Thyroid gland (tissue), 4 donors: ENCODE data around the gene MS4A6A.
"Not testable (repeated sequence)": the region's sequence is repeated elsewhere in the genome, so short reads cannot be mapped to it uniquely, and the experiment has no call there.

Experiments used
- POLR2A ChIP-seq, 2 donors: fragments of 450-650 bp; IDR thresholded peaks; one replicate each; pipeline ENCODE4 v1.6.1; 2017; ENCODE audit warnings: antibody characterized with exemption in 2 of 2, mild to moderate bottlenecking in 2 of 2, moderate library complexity in 1 of 2
- TF ChIP-seq, protein P1 (sequence below), 6 experiments: fragments of 200-600 bp in 3 of 6; fragments of 450-650 bp in 3 of 6; sonication (generic) in 3 of 6; IDR thresholded peaks; one replicate each; pipeline ENCODE4 v1.5.1; 2016 to 2019; ENCODE audit warnings: antibody characterized with exemption in 6 of 6, mild to moderate bottlenecking in 2 of 6, inconsistent platforms in 1 of 6, moderate library complexity in 1 of 6

DNA sequence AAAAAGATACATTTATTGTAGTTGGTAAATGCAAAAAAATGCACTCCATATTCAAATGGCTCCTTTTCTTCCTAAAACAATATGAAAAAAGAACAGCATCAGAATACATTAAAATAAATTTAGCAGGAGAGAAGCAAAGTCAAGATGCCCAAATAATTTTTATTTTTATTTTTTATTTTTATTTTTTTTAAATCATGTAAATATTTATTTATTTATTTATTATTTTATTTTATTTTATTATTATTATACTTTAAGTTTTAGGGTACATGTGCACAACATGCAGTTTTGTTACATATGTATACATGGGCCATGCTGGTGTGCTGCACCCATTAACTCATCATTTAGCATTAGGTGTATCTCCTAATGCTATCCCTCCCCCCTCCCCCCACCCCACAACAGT, 30.2 kb downstream of the MS4A6A start:
- TF ChIP-seq, protein P1, sequence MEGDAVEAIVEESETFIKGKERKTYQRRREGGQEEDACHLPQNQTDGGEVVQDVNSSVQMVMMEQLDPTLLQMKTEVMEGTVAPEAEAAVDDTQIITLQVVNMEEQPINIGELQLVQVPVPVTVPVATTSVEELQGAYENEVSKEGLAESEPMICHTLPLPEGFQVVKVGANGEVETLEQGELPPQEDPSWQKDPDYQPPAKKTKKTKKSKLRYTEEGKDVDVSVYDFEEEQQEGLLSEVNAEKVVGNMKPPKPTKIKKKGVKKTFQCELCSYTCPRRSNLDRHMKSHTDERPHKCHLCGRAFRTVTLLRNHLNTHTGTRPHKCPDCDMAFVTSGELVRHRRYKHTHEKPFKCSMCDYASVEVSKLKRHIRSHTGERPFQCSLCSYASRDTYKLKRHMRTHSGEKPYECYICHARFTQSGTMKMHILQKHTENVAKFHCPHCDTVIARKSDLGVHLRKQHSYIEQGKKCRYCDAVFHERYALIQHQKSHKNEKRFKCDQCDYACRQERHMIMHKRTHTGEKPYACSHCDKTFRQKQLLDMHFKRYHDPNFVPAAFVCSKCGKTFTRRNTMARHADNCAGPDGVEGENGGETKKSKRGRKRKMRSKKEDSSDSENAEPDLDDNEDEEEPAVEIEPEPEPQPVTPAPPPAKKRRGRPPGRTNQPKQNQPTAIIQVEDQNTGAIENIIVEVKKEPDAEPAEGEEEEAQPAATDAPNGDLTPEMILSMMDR (IDR thresholded peaks at IDR 0.05) = not testable (repeated sequence)
- TF ChIP-seq POLR2A (IDR thresholded peaks at IDR 0.05) = not testable (repeated sequence)
